C4-2B (cell line): Measurements from ENCODE around the gene HIVEP3.
A peak's percentile ranks its signal among the peaks of the same experiment; 100 is the strongest.

Experiments
- H3K27ac ChIP-seq: fragments of 450-650 bp; 2 replicates; pipeline ENCODE4 v1.5.1; 2017
- CTCF ChIP-seq: fragments of 450-650 bp; conservative IDR thresholded peaks from 2 replicates; pipeline ENCODE4 v1.5.1; 2017; ENCODE audit warnings: mild to moderate bottlenecking
- ZFX ChIP-seq: fragments of 450-650 bp; IDR thresholded peaks from 2 replicates; pipeline ENCODE4 v1.6.1; 2017

HIVEP3 gene

GRCh38 chr1:41515778-41516167 lies 402.9 kb downstream of the HIVEP3 start:
- H3K27ac ChIP-seq, result peak overlapping the region; percentile 80
- TF ChIP-seq ZFX (no peak), CTCF (no peak)

DNA sequence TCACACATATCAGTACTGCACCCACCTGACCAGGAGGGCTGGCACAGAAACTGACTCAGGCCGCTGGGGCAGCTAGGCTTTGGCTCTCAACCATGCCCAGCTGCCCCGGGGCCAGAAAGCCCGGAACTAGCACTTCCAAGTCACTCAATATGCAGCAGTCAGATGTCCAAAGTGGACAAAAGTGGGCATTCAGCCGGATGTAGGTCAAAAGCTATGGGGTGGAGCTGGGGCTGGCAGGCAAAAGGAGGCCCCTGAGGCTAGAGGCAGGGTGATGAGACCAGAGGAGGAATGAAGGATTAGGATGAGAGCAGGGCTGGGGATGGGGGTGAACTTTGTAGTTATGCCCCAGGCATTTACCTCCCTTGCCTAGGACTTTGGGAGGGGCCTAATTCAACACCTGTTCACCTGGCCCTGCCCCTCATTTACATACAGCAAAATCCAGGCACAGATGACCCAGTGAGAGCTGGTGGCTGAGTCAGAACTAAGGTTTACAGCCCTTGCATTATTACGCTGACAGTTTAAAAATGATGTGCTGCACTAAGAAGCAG lies 403.5 kb downstream of the HIVEP3 start:
- H3K27ac ChIP-seq, result peak overlapping the region; percentile 80
- TF ChIP-seq ZFX (no peak), CTCF (no peak)

GRCh38 chr1:41514381-41514780 lies 404.3 kb downstream of the HIVEP3 start:
- peak overlapping the region; percentile 80 for H3K27ac ChIP-seq
- no peak for TF ChIP-seq CTCF
- no peak for TF ChIP-seq ZFX

- peak overlapping the region; percentile 5; the same call in 1 of the 2 replicates for H3K27ac ChIP-seq
- TF ChIP-seq ZFX (no peak), CTCF (peak; percentile 52; the same call in 1 of the 2 replicates)
These were observed 405.4 kb downstream of the HIVEP3 start for GRCh38 chr1:41513383-41513735.

- TF ChIP-seq CTCF (no peak), ZFX (no peak)
- peak overlapping the region; percentile 5; the same call in 1 of the 2 replicates for H3K27ac ChIP-seq
These were observed 405.9 kb downstream of the HIVEP3 start for GRCh38 chr1:41512701-41513382.

- TF ChIP-seq CTCF (no peak), ZFX (no peak)
- no peak overlapping the region for H3K27ac ChIP-seq
These were observed 407.5 kb downstream of the HIVEP3 start for GRCh38 chr1:41511239-41511540.

GRCh38 chr1:41510531-41511238 lies 408.0 kb downstream of the HIVEP3 start:
- no peak overlapping the region; the same call in 1 of the 2 replicates for H3K27ac ChIP-seq
- TF ChIP-seq ZFX (no peak), CTCF (no peak)
